Testis (tissue), 2 donors: Measurements from ENCODE around the gene NEUROG1.

Source experiments
- POLR2A ChIP-seq: fragments of 450-650 bp; IDR thresholded peaks from one replicate; pipeline ENCODE4 v1.6.1; 2017; ENCODE audit warnings: antibody characterized with exemption, mild to moderate bottlenecking, moderate library complexity
- TF ChIP-seq, protein P1 (sequence below), 3 experiments: fragments of 450-650 bp in 2 of 3; fragments of 200-600 bp in 1 of 3; sonication (generic) in 1 of 3; IDR thresholded peaks; one replicate each; pipeline ENCODE4 v1.5.1; 2016 to 2019; ENCODE audit warnings: antibody characterized with exemption in 3 of 3, mild to moderate bottlenecking in 2 of 3, moderate library complexity in 1 of 3

DNA sequence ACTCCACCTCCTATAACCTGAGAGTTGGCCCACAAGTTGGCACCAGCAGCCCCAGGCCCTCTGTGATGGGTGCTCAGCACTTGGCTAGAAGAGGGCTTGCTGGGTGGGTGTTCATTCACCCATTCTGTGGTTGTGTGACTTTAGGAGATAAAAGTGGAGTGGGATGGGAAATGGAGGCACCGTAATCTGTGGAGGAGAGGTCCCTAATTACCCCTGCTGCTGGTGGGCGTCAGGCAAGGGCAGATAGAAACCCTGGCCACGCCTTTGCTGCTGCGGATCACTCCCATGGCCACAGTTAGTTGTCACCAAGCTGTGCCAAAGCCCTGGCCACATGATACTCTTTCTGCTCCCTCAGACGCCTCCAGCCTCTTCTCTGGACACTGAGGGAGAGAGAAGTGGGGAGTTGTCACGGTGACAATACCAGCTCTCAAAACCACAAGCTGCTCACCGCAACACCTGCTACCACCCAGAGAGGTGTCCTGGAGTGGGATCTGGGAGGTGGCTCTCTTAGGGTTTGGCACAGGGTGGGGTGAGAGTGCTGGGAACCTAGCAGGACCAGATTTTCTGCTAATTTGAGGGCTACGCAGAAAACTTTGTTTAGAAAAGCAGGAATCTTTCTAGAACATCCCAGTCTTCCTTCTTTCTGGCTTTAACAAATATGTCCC is 12.0 kb upstream of the NEUROG1 start:
- TF ChIP-seq, protein P1, sequence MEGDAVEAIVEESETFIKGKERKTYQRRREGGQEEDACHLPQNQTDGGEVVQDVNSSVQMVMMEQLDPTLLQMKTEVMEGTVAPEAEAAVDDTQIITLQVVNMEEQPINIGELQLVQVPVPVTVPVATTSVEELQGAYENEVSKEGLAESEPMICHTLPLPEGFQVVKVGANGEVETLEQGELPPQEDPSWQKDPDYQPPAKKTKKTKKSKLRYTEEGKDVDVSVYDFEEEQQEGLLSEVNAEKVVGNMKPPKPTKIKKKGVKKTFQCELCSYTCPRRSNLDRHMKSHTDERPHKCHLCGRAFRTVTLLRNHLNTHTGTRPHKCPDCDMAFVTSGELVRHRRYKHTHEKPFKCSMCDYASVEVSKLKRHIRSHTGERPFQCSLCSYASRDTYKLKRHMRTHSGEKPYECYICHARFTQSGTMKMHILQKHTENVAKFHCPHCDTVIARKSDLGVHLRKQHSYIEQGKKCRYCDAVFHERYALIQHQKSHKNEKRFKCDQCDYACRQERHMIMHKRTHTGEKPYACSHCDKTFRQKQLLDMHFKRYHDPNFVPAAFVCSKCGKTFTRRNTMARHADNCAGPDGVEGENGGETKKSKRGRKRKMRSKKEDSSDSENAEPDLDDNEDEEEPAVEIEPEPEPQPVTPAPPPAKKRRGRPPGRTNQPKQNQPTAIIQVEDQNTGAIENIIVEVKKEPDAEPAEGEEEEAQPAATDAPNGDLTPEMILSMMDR (IDR thresholded peaks at IDR 0.05) = no peak
- TF ChIP-seq POLR2A = no peak
